GM19099 (cell line): ENCODE data around the gene PCDHGB5.
"Not testable (repeated sequence)": the region's sequence is repeated elsewhere in the genome, so short reads cannot be mapped to it uniquely, and the experiment has no call there.

Experiments used
- POLR2A ChIP-seq: IDR thresholded peaks from 3 replicates; pipeline ENCODE4 v1.6.1; 2011; ENCODE audit warnings: low read depth; ENCODE audit not compliant: insufficient read length; ENCODE audit errors: extremely low read depth

The PCDHGB5 gene

GRCh38 chr5:141369994-141370848 is 27.5 kb upstream of the PCDHGB5 start, which contains the start of gene PCDHGB3:
TSS of gene PCDHGB3 (plus strand) at chr5:141370242. CDS start at chr5:141370395, 153 bp downstream.
- no peak for TF ChIP-seq POLR2A

- TF ChIP-seq POLR2A = no peak
Observed at GRCh38 chr5:141371572-141372475, 25.9 kb upstream of the PCDHGB5 start.

GRCh38 chr5:141373673-141374317 is 24.0 kb upstream of the PCDHGB5 start, which contains the start of gene PCDHGA6:
TSS of gene PCDHGA6 (plus strand) at chr5:141373891. CDS start at chr5:141374084, 193 bp downstream.
- TF ChIP-seq POLR2A = no peak

- no peak for TF ChIP-seq POLR2A
Observed at GRCh38 chr5:141374627-141375026, 23.1 kb upstream of the PCDHGB5 start.

GRCh38 chr5:141382469-141383294 is 15.1 kb upstream of the PCDHGB5 start, which contains the start of gene PCDHGA7:
TSS of gene PCDHGA7 (plus strand) at chr5:141382742. CDS start at chr5:141382900, 158 bp downstream.
- TF ChIP-seq POLR2A = no peak

- no peak for TF ChIP-seq POLR2A
Observed at GRCh38 chr5:141383345-141383744, 14.4 kb upstream of the PCDHGB5 start.

- TF ChIP-seq POLR2A = no peak
Observed at GRCh38 chr5:141384471-141385267, 13.1 kb upstream of the PCDHGB5 start.

- not testable (repeated sequence) for TF ChIP-seq POLR2A
Observed at GRCh38 chr5:141387557-141388311, 10.0 kb upstream of the PCDHGB5 start, which contains the start of gene PCDHGB4. TSS of gene PCDHGB4 (plus strand) at chr5:141387698. CDS start at chr5:141387885, 187 bp downstream.

- no peak for TF ChIP-seq POLR2A
Observed at GRCh38 chr5:141388661-141389060, 9.1 kb upstream of the PCDHGB5 start.

GRCh38 chr5:141389153-141390042 is 8.3 kb upstream of the PCDHGB5 start:
- TF ChIP-seq POLR2A = no peak

GRCh38 chr5:141392429-141393198 is 5.1 kb upstream of the PCDHGB5 start, which contains the start of gene PCDHGA8:
TSS of gene PCDHGA8 (plus strand) at chr5:141392633. CDS start at chr5:141392814, 181 bp downstream.
- TF ChIP-seq POLR2A = no peak
